PC-9 (cell line): ENCODE data around the gene PAXX.

Experiments
- EZH2 ChIP-seq: fragments of 200-600 bp; sonication (generic); IDR thresholded peaks from 2 replicates; pipeline ENCODE4 v1.8.0; 2017; ENCODE audit warnings: antibody characterized with exemption, low read depth
- TF ChIP-seq, protein P1 (sequence below): fragments of 200-600 bp; sonication (generic); conservative IDR thresholded peaks from 2 replicates; pipeline ENCODE4 v1.6.1; 2017; ENCODE audit warnings: mixed run types, antibody characterized with exemption, mild to moderate bottlenecking, moderate library complexity

DNA sequence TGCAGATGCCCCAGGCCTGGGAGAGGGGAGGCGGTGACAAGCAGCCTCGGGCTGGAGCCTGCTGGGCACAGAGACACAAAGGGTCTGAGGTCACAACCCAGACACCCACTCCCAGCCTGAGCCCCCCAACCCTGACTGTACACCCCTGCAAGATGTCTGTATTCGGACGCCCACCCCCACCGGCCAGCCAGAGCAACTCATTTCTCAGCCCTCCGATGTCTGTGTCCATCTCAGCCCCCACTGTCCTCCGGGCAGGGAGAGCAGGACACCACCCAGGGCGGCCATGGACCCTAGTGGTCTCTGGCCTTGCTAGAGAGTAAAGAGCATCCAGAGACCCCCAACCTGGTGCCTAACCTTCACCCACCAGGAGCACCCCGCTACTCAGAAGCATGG lies 36.3 kb upstream of the PAXX start:
- TF ChIP-seq, protein P1, sequence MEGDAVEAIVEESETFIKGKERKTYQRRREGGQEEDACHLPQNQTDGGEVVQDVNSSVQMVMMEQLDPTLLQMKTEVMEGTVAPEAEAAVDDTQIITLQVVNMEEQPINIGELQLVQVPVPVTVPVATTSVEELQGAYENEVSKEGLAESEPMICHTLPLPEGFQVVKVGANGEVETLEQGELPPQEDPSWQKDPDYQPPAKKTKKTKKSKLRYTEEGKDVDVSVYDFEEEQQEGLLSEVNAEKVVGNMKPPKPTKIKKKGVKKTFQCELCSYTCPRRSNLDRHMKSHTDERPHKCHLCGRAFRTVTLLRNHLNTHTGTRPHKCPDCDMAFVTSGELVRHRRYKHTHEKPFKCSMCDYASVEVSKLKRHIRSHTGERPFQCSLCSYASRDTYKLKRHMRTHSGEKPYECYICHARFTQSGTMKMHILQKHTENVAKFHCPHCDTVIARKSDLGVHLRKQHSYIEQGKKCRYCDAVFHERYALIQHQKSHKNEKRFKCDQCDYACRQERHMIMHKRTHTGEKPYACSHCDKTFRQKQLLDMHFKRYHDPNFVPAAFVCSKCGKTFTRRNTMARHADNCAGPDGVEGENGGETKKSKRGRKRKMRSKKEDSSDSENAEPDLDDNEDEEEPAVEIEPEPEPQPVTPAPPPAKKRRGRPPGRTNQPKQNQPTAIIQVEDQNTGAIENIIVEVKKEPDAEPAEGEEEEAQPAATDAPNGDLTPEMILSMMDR, result no peak
- TF ChIP-seq EZH2, result no peak
